COLO668 (cell line): ENCODE results near the gene COL23A1.

Experiments used
- DNase-seq: peaks from one replicate; lab custom pipeline; 2025; ENCODE audit not compliant: unreplicated experiment; lab: John Stamatoyannopoulos, UW

Gene COL23A1

GRCh38 chr5:178439493-178440180, 150.6 kb downstream of the COL23A1 start:
- no peak for DNase-seq

GRCh38 chr5:178438796-178439195, 151.4 kb downstream of the COL23A1 start:
- DNase-seq = no peak

- DNase-seq = no peak
These were observed 152.7 kb downstream of the COL23A1 start for GRCh38 chr5:178437386-178438075.

GRCh38 chr5:178436326-178436940, 153.8 kb downstream of the COL23A1 start:
- no peak for DNase-seq

GRCh38 chr5:178435321-178436238, 154.6 kb downstream of the COL23A1 start:
- DNase-seq = no peak

GRCh38 chr5:178434851-178435250, 155.3 kb downstream of the COL23A1 start:
- no peak for DNase-seq

GRCh38 chr5:178434016-178434761, 156.0 kb downstream of the COL23A1 start:
- DNase-seq = no peak

GRCh38 chr5:178433273-178433775, 156.9 kb downstream of the COL23A1 start:
- no peak for DNase-seq

- no peak for DNase-seq
These were observed 157.5 kb downstream of the COL23A1 start for GRCh38 chr5:178432421-178433272.

GRCh38 chr5:178431782-178432165, 158.4 kb downstream of the COL23A1 start:
- DNase-seq = no peak

GRCh38 chr5:178431063-178431781, 159.0 kb downstream of the COL23A1 start:
- DNase-seq = no peak

- no peak for DNase-seq
These were observed 159.8 kb downstream of the COL23A1 start for GRCh38 chr5:178430186-178431062.

- DNase-seq = no peak
These were observed 160.6 kb downstream of the COL23A1 start for GRCh38 chr5:178429491-178430185.

GRCh38 chr5:178429156-178429468, 161.1 kb downstream of the COL23A1 start:
- no peak for DNase-seq

- no peak for DNase-seq
These were observed 161.6 kb downstream of the COL23A1 start for GRCh38 chr5:178428341-178429155.

- no peak for DNase-seq
These were observed 162.5 kb downstream of the COL23A1 start for GRCh38 chr5:178427576-178428197.
